ENCODE results near the gene ADGRE3. TPM values are rescaled to one million over a fixed set of nuclear protein-coding genes. Genes with fewer than 3 reads are reported as not detected.
"Not testable (repeated sequence)": the region's sequence is repeated elsewhere in the genome, so short reads cannot be mapped to it uniquely, and the experiment has no call there.

ADGRE3 gene
- total RNA-seq, 3 donors from 2014 or later: 0.44 TPM; not detected in 2

DNA sequence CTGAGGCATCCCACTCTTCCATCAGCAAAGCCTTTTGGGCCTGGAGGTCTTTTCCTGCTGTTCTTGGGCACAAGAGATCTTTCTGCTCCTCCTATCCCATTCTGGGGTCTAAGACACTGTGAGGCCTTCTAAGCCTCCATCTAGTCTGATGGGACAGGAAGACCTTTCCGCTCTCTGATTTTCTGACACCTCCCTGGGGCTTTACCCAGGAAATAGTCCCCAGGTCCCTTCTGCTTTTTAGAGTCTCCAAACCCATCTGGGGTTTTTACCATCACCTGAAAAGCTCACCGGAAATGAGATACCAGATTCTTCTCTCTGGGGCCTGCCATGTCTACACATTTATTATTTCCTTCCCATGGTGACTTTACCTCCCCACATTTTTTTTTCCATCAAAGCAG lies 70.7 kb downstream of the ADGRE3 start:
- Histone ChIP-seq H3K9me3 (peaks cover 0 to 3% of the 10 kb centered on the region in 2 donors), H3K27ac (no peak overlapping the region), H3K36me3 (no peaks in the 10 kb centered on the region), H3K4me3 (no peak overlapping the region), H3K27me3 (no peaks in the 10 kb centered on the region), H3K4me1 (no peaks in the 10 kb centered on the region)
- TF ChIP-seq POLR2A (IDR thresholded peaks at IDR 0.05) (no peak), POLR2AphosphoS5 (IDR thresholded peaks at IDR 0.05) (no peak)
- TF ChIP-seq, protein P1, sequence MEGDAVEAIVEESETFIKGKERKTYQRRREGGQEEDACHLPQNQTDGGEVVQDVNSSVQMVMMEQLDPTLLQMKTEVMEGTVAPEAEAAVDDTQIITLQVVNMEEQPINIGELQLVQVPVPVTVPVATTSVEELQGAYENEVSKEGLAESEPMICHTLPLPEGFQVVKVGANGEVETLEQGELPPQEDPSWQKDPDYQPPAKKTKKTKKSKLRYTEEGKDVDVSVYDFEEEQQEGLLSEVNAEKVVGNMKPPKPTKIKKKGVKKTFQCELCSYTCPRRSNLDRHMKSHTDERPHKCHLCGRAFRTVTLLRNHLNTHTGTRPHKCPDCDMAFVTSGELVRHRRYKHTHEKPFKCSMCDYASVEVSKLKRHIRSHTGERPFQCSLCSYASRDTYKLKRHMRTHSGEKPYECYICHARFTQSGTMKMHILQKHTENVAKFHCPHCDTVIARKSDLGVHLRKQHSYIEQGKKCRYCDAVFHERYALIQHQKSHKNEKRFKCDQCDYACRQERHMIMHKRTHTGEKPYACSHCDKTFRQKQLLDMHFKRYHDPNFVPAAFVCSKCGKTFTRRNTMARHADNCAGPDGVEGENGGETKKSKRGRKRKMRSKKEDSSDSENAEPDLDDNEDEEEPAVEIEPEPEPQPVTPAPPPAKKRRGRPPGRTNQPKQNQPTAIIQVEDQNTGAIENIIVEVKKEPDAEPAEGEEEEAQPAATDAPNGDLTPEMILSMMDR (IDR thresholded peaks at IDR 0.05): no peak
- DNase-seq (ENCODE audit: low spot score in 2 of 2): no peak
- intact Hi-C loops (cut with DNase I; ENCODE audit: low total_unique reads): no loop called here

DNA sequence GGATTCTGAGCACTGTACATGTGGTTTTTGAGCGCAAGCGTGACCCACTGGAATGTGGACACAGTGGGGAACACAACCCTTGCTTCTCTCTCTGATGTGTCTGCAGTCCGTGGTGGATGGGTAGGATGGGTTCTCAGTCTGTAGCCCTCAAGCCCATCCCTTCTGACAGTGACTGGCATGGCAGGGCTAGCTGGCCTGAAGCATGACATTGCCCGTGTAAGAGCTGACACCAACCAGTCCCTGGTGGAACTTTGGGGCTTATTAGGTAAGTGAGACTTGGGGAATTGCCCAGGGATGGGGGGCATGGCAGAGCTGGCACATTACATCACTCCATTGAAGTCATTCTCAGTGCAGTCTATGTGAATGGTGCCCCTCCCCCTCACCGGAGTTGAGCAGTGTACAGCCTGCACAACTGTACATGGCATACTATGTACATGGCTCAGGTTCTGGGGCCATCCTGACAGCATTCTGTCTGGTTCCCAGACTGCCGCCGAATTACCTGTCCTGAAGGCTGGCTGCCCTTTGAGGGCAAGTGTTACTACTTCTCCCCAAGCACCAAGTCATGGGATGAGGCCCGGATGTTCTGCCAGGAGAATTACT lies 75.0 kb downstream of the ADGRE3 start:
- H3K4me3 ChIP-seq: no peak overlapping the region
- peaks cover 0 to 3% of the 10 kb centered on the region in 2 donors for H3K9me3 ChIP-seq
- H3K27ac ChIP-seq: no peak overlapping the region
- intact Hi-C loops (cut with DNase I; ENCODE audit: low total_unique reads): no loop called here
- no peaks in the 10 kb centered on the region for H3K4me1 ChIP-seq
- TF ChIP-seq POLR2AphosphoS5 (IDR thresholded peaks at IDR 0.05): no peak
- no peaks in the 10 kb centered on the region for H3K36me3 ChIP-seq
- no peaks in the 10 kb centered on the region for H3K27me3 ChIP-seq
- DNase-seq (ENCODE audit: low spot score in 2 of 2): no peak

DNA sequence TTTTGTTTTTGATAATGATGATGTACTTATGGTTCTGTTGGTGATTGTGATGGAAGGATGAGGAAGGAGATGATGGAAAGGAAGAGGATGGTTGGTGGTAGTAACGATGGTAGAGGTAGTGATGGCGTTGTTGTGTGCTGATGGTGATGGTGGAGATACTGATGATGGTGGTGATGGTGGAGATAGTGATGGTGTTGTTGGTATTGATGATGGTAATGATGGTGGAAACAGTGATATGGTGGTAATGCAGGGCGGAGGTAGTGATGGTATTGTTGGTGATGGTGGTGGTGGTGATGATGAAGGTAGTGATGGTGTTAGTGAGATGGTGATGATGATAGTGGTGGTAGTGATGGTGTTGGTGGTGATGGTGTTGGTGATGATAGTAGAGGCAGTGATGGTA lies 79.1 kb downstream of the ADGRE3 start:
- no peaks in the 10 kb centered on the region for H3K27me3 ChIP-seq
- no peaks in the 10 kb centered on the region for H3K9me3 ChIP-seq
- TF ChIP-seq, protein P1 (IDR thresholded peaks at IDR 0.05): no peak
- TF ChIP-seq POLR2AphosphoS5 (IDR thresholded peaks at IDR 0.05) (no peak), POLR2A (IDR thresholded peaks at IDR 0.05) (no peak)
- DNase-seq (ENCODE audit: low spot score in 2 of 2): no peak
- intact Hi-C loops (cut with DNase I; ENCODE audit: low total_unique reads): no loop called here
- no peak overlapping the region for H3K4me3 ChIP-seq
- H3K4me1 ChIP-seq: no peaks in the 10 kb centered on the region
- H3K27ac ChIP-seq: no peak overlapping the region
- H3K36me3 ChIP-seq: no peaks in the 10 kb centered on the region

DNA sequence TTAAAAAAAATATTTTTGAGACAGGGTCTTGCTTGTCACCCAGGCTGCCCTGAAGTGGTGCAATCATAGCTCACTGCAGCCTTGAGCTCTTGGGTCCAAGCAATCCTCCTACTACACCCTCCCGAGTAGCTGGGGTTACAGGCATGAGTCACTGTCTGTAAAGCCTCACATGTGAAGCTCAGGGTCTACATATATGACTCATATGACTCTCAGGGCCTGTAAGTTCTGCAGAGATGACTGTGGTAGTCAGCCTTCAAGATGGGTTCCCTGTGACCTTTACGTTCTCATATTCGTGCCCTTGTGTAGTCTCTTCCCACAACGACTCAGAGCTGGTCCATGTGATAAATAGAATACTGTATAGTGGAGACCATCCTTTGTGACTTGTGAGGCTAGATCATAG lies 85.2 kb downstream of the ADGRE3 start:
- H3K27ac ChIP-seq; H3K36me3 ChIP-seq; DNase-seq (ENCODE audit: low spot score in 2 of 2); H3K27me3 ChIP-seq; H3K9me3 ChIP-seq; H3K4me1 ChIP-seq; H3K4me3 ChIP-seq; intact Hi-C loops (cut with DNase I; ENCODE audit: low total_unique reads): not testable (repeated sequence)

DNA sequence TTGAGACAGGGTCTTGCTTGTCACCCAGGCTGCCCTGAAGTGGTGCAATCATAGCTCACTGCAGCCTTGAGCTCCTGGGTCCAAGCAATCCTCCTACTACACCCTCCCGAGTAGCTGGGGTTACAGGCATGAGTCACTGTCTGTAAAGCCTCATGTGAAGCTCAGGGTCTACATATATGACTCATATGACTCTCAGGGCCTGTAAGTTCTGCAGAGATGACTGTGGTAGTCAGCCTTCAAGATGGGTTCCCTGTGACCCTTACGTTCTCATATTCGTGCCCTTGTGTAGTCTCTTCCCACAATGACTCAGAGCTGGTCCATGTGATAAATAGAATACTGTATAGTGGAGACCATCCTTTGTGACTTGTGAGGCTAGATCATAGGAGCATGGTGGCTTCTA lies 89.5 kb downstream of the ADGRE3 start:
- intact Hi-C loops (cut with DNase I; ENCODE audit: low total_unique reads); H3K4me3 ChIP-seq; H3K4me1 ChIP-seq; H3K9me3 ChIP-seq; H3K36me3 ChIP-seq; DNase-seq (ENCODE audit: low spot score in 2 of 2); H3K27me3 ChIP-seq; H3K27ac ChIP-seq: not testable (repeated sequence)

DNA sequence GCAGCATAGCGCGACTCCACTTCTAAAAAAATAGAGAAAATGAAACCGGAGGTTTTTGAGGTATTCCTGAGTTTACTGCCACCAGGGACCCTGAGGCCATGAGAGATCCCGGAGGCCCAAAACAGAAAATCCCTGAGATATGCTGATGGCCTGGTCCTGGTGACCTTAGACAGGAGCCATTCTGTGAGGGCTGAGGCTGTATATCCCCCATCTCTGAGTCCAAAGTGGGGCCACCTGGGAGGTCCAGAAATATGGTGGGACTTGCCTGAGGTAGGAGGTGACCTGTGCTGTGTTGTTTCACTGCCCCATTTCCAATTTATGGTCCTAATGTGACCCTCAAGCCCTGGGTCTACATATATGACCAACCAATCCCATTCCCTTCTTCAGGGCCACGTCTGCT lies 90.3 kb downstream of the ADGRE3 start:
- H3K36me3 ChIP-seq; H3K9me3 ChIP-seq; H3K4me1 ChIP-seq; H3K27ac ChIP-seq; intact Hi-C loops (cut with DNase I; ENCODE audit: low total_unique reads); H3K27me3 ChIP-seq; H3K4me3 ChIP-seq; DNase-seq (ENCODE audit: low spot score in 2 of 2): not testable (repeated sequence)

DNA sequence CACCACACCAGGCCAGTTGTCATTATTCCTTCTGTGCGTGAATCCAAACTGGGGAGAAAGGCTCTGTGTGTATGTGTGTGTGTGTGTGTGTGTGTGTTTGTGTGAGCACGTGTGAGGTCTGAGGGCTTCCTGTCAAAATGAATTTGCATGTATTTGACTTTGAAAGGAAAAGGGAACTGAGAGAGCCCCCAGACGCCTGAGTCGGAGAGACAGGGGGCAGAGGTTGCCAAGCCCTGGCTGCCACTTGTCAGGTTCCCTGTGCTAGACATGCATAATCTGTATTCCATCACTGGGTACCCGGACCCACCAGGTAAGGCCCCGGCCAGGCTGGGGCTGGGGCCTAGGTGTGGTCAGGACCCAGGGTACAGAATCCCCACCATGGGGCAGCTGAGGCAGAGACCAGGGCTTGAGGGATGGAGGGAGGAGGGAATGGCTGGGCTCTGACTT lies 91.7 kb downstream of the ADGRE3 start, which contains the start of gene CLEC17A:
Gene CLEC17A (plus strand): TSS at position 191 of the 447 bp plus-strand sequence. CDS start 77 bp downstream, at position 268.
- no peak within 1 kb of the TSS for H3K27ac ChIP-seq
- TF ChIP-seq POLR2AphosphoS5 (IDR thresholded peaks at IDR 0.05) (no peak), POLR2A (IDR thresholded peaks at IDR 0.05) (no peak)
- TF ChIP-seq, protein P1 (IDR thresholded peaks at IDR 0.05): no peak
- no peaks in the 10 kb centered on the region for H3K36me3 ChIP-seq
- DNase-seq (ENCODE audit: low spot score in 2 of 2): no peak
- no peaks in the 10 kb centered on the region for H3K4me1 ChIP-seq
- H3K4me3 ChIP-seq: no peak within 1 kb of the TSS
- no peaks in the 10 kb centered on the region for H3K27me3 ChIP-seq
- H3K9me3 ChIP-seq: no peaks in the 10 kb centered on the region
- intact Hi-C loops (cut with DNase I; ENCODE audit: low total_unique reads): no loop called here
